Measurements from ENCODE around the gene CTSC. TPM values are rescaled to one million over a fixed set of nuclear protein-coding genes. Genes with fewer than 3 reads are reported as not detected.

CTSC gene
- total and polyA plus RNA-seq, 9 of the 15 experiments (the other 6 are each of a cell fraction or from before 2014, with no cell fraction given) = 113 to 403 (median 187) TPM

- no peak for TF ChIP-seq ATF6 (CRISPR knock-in tag; IDR thresholded peaks at IDR 0.05)
- no peak for TF ChIP-seq HDAC1 (IDR thresholded peaks at IDR 0.05)
- 0 out of 2 replicates have a peak, but pooled peaks have one; percentile 26 for TF ChIP-seq ZNF41 (CRISPR knock-in tag; conservative IDR thresholded peaks at IDR 0.05)
- TF ChIP-seq ATF3 (IDR thresholded peaks at IDR 0.05) = peak; percentile 95
- no peak for TF ChIP-seq ATF3 (CRISPR knock-in tag; conservative IDR thresholded peaks at IDR 0.05)
- no peak for TF ChIP-seq ZNF124 (CRISPR knock-in tag; IDR thresholded peaks at IDR 0.05)
- peak; percentile 76 for TF ChIP-seq IRF9 (tag; IDR thresholded peaks at IDR 0.05)
- no peak for TF ChIP-seq STAT5B (CRISPR knock-in tag; IDR thresholded peaks at IDR 0.05)
- no peak for TF ChIP-seq ARNT (IDR thresholded peaks at IDR 0.05)
- TF ChIP-seq TOE1 (IDR thresholded peaks at IDR 0.05; ENCODE audit: borderline replicate concordance) = no peak
- no peak for TF ChIP-seq TOE1 (CRISPR knock-in tag; IDR thresholded peaks at IDR 0.05; ENCODE audit: borderline replicate concordance, low read depth)
- no peak for TF ChIP-seq VEZF1 (CRISPR knock-in tag; IDR thresholded peaks at IDR 0.05)
- no peak for TF ChIP-seq TSHZ1 (CRISPR knock-in tag; IDR thresholded peaks at IDR 0.05)
- peak; percentile 44; the same call in 1 of the 2 replicates for TF ChIP-seq DMBX1 (CRISPR knock-in tag; IDR thresholded peaks at IDR 0.05; ENCODE audit: borderline replicate concordance)
- no peak for TF ChIP-seq ESRRA (IDR thresholded peaks at IDR 0.05; ENCODE audit: borderline replicate concordance, low read depth)
- no peak for TF ChIP-seq SIRT6 (IDR thresholded peaks at IDR 0.05; ENCODE audit: low read depth, low read length)
Measured at GRCh38 chr11:88378422-88379066, 41.0 kb upstream of the CTSC start (continued).

All from K562 (cell line).